Left lobe of liver (tissue), 2 donors: Measurements from ENCODE around the gene PDGFA. TPM values are rescaled to one million over a fixed set of nuclear protein-coding genes. Genes with fewer than 3 reads are reported as not detected.

Experiments used
- ATAC-seq: fragments of 200-7000 bp; cut with Tn5 transposase; one replicate; pipeline ENCODE4 v1.9.1; 2020; ENCODE audit warnings: mild to moderate bottlenecking, moderate library complexity
- DNase-seq: peaks from one replicate; pipeline ENCODE4 v3.0.0-alpha.2; 2020; ENCODE audit warnings: low spot score
- total RNA-seq: library from RNA; stranded (reverse); gene quantifications from one replicate; pipeline ENCODE4 v1.2.1, GENCODE V29; 2021
- donor health status: DM: no; HTN: no; CAD: no; lungs with moderate emphysema.
- donor health status: DM: no; HTN: yes; CAD: no.

The PDGFA gene
- total RNA-seq, 1 donor from 2014 or later, result 2.7 TPM

GRCh38 chr7:537911-538634, 18.4 kb upstream of the PDGFA start:
- peak; percentile 35 for ATAC-seq
- no peak for DNase-seq

- DNase-seq (no peak), ATAC-seq (no peak)
Measured at GRCh38 chr7:536231-536630, 16.6 kb upstream of the PDGFA start.

DNA sequence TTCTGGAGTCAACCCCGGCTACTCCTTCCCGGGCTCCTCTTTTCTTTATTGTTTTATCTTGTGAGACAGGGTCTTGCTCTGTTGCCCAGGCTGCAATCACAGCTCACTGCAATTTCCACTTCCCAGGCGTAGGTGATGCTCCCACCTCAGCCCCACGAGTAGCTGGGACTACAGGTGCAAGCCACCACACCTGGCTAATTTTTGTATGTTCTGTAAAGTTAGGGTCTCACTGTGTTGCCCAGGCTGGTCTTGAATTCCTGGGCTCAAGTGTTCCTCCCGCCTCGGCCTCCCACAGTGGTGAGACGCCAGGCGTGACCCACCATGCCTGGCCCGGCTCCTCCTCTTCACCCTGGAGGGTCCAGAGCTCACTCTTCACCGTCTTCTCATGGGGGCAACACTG, 15.3 kb upstream of the PDGFA start:
- DNase-seq, result no peak
- ATAC-seq, result no peak

DNA sequence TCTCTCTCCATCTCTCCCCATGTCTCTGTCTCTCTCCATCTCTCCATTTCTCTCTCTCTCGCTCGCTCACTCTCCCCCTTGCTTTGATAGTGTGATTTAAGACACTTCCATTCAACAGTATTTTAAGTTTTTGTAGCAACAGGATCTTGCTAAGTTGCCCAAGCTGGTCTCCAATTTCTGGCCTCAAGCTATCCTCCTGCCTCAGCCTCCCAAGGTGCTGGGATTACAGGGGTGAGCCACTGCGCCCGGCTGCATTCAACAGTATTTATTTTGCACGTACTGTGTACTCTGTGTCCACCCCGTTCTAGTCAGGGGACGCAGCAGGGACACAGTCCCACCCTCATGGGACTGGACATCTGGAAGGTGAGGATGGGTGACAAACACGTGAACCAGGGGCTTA, 14.4 kb upstream of the PDGFA start:
- DNase-seq, result no peak
- ATAC-seq, result no peak

- ATAC-seq (no peak), DNase-seq (no peak)
Measured at GRCh38 chr7:533266-533665, 13.6 kb upstream of the PDGFA start.

DNA sequence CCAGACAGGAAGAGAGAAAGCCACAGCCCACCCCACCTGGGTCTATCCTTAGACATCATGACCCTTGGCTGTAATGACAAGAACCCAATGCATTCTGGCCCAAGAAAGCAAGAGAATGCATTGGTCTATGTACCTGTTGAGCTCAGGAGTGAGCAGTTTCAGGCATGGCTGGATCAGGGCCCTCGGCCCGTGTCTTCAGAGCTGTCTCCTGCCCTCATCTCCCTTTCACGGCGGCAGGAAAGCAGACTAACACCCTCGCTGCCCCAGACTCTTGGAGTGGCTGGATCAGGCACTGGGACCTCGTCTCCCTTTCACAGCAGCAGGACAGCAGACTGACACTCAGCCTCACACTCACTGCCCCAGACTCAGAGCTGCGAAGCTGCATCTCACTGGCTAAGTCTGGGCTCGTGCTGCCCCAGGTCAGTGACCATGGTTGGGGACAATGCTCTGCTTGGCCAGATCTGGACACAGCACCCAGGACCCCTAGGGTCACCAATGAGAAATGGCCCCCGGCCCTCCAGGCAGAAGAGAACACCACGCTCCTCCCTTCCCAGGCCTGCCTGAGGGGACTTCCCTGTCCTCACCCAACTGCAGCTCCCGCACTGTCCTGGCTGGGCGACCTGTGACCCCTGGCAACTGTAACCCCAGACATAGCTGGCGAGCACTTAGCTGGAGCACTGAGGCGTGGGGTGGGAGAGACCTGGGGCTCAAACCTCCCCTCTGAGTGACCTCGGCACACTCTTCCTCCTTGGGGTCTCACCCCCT, 12.9 kb upstream of the PDGFA start:
- DNase-seq (no peak), ATAC-seq (no peak)

GRCh38 chr7:531777-532176, 12.1 kb upstream of the PDGFA start:
- ATAC-seq (no peak), DNase-seq (no peak)

DNA sequence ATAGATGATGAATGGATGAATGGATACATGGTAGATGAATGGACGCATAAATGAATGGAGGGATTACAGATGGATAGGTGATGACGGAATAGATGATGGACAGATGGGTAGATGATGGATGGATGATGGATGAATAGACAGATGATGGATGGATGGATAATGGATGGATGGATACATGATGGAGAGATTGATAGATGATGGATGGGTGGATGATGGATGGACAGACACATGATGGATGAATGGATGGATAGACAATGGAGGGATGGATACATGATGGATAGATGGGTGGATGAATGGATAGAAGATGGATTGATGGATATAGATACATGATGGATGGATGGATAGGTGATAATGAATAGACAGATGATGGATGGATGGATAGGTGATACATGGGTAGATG, 8.8 kb upstream of the PDGFA start:
- no peak for ATAC-seq
- no peak for DNase-seq

DNA sequence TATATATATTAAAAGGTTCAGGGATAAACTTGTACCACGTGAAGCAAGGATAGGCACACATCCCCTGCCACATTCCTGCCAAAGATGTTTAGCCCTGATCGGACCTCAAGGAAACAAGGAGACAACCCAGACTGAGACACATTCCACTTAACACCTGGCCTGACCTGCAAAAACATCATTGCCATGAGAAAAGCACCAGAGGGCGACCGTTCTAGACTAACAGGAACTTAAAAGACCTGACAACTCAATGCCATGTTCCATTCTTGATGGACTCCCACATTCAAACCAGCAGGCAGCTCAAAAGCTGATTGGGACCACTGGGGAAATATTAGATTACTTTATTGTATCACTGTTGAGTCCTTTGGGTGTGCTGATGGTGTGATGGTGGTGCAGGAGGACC, 8.1 kb upstream of the PDGFA start:
- DNase-seq, result no peak
- ATAC-seq, result no peak

- ATAC-seq (no peak), DNase-seq (no peak)
Measured at GRCh38 chr7:526460-527034, 6.9 kb upstream of the PDGFA start.

- ATAC-seq, result no peak
- DNase-seq, result no peak
Measured at GRCh38 chr7:525740-526139, 6.1 kb upstream of the PDGFA start.

DNA sequence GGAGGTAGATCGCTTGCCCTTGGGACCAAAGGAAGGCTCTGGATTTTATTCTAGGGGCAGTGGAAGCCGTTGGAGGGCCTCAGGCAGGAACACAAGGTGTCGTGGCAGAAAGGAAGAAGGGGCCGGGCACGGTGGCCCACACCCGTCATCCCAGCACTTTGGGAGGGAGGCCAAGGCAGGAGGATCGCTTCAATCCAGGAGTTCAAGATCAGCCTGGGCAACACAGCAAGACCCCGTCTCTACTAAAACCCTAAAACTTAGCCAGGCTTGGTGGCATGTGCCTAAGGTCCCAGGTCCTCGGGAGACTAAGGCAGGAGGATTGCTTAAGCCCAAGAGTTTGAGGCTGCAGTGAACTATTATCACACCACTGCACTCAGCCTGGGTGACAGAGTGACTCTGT, 5.2 kb upstream of the PDGFA start:
- no peak for DNase-seq
- no peak for ATAC-seq

GRCh38 chr7:523347-524336, 4.0 kb upstream of the PDGFA start:
- DNase-seq, result no peak

GRCh38 chr7:522951-523314, 3.3 kb upstream of the PDGFA start:
- ATAC-seq, result no peak

More at GRCh38 chr7:523347-524336, 4.0 kb upstream of the PDGFA start:
- ATAC-seq, result no peak

GRCh38 chr7:522071-522950, 2.7 kb upstream of the PDGFA start:
- peak; percentile 40 for ATAC-seq
- peak; percentile 69 for DNase-seq

More at GRCh38 chr7:522951-523314, 3.3 kb upstream of the PDGFA start:
- DNase-seq, result no peak

DNA sequence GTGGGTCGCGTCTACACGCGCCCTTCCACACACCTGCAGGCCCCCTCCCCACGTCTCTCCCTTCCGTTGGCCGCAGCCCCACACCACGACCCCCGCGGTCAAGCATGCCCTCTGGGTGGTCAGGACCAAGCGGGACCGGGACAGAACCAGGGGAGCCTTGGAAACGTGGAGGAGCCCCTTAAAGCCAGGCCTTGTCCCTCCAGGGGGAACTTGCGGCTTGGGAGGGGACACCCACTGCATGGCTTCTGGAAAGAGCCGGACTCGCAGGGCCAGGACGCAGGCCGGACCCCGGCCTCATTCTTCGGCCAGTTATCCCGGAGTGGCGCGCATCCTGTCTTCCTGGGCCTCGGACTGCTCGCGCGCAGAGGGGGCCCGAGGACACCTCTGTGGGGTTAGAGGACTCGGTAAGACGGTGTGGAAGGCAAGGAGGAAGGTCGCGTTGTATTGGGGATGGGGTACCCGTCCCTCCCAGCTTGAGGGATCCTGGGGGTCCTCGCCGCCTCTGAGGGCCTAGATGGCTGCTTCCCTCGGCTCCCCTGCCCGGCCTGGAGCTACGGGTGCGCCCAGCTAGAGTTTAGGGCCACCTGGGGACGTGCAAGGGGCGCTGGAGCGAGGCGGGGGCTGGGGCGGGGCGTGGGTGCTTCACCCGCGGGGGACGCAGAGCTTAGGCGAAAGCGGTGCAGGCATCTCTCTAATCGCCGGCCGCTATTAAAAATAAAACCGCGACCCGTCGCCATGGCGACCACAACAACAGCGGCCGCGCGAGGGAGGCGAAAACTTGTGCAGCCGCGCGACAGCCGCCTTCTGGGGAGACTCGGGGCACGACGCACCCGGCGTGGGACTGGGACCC, 1.8 kb upstream of the PDGFA start:
- ATAC-seq (no peak), DNase-seq (no peak)

DNA sequence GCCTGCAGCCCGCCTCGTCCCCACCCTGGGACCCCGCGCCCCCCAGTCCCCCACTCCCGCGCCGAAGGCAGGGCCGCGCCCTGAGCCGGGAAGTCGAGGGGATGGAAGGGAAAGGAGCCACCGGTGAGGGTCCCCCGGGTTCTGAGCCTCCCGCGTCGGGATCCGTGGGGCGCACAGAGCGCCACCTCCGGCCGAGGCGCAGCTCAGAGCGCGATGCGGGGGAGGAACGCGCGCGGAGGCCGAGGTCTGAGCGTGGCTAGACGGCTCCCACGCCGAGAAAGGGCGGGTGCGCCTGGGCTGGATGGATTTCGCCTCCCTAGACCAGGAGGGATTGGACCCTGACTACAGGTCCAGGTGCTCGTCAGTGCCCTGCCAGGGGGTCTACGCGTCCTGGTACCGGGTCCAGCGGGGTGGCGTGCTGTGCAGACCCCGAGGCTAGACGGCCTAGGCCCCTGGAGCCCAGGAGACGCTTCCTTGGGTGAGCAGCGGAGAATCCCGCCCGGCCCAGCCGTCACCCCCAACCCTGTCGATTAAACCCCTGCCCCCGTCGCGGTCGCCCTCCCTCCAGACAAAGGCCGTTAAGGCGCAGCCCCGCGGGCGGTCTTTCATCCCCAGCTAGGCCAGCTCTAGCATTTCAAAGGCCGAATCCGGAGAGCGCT, 986 bp upstream of the PDGFA start:
- DNase-seq (no peak), ATAC-seq (no peak)
